ENCODE measurements around the gene MSI2. TPM values are rescaled to one million over a fixed set of nuclear protein-coding genes. Genes with fewer than 3 reads are reported as not detected.

Gene MSI2
- total RNA-seq, 3 donors from 2014 or later, result 13.4 to 89.1 (median 71.1) TPM

GRCh38 chr17:57485566-57485865 is 229.2 kb downstream of the MSI2 start:
- Histone ChIP-seq H3K27me3 (no peaks in the 10 kb centered on the region), H3K36me3 (no peaks in the 10 kb centered on the region), H3K4me1 (peaks cover 4 to 13% of the 10 kb centered on the region in 2 donors), H3K27ac (no peak overlapping the region), H3K4me3 (no peak overlapping the region), H3K9me3 (no peaks in the 10 kb centered on the region)
- no peak for DNase-seq (ENCODE audit: low spot score in 2 of 2)
- intact Hi-C loops (cut with DNase I; ENCODE audit: low total_unique reads), result no loop called here
- no peak for TF ChIP-seq POLR2AphosphoS5 (IDR thresholded peaks at IDR 0.05)
- TF ChIP-seq CTCF (IDR thresholded peaks at IDR 0.05), result no peak
- no peak for TF ChIP-seq POLR2A (IDR thresholded peaks at IDR 0.05)

- H3K4me3 ChIP-seq, result no peak overlapping the region
- H3K36me3 ChIP-seq, result no peaks in the 10 kb centered on the region
- no peak overlapping the region for H3K27ac ChIP-seq
- H3K9me3 ChIP-seq, result no peaks in the 10 kb centered on the region
- intact Hi-C loops (cut with DNase I; ENCODE audit: low total_unique reads), result no loop called here
- no peaks in the 10 kb centered on the region for H3K27me3 ChIP-seq
- no peak for DNase-seq (ENCODE audit: low spot score in 2 of 2)
- no peak for TF ChIP-seq POLR2AphosphoS5 (IDR thresholded peaks at IDR 0.05)
- peaks cover 4 to 7% of the 10 kb centered on the region in 2 donors for H3K4me1 ChIP-seq
These were observed 229.9 kb downstream of the MSI2 start for GRCh38 chr17:57485916-57486881.

GRCh38 chr17:57486882-57487301 is 230.6 kb downstream of the MSI2 start:
- Histone ChIP-seq H3K27ac (no peak overlapping the region), H3K36me3 (no peaks in the 10 kb centered on the region), H3K4me3 (no peak overlapping the region), H3K4me1 (peaks cover 4 to 7% of the 10 kb centered on the region in 2 donors), H3K9me3 (no peaks in the 10 kb centered on the region), H3K27me3 (no peaks in the 10 kb centered on the region)
- intact Hi-C loops (cut with DNase I; ENCODE audit: low total_unique reads), result no loop called here
- no peak for DNase-seq (ENCODE audit: low spot score in 2 of 2)
- TF ChIP-seq POLR2A (IDR thresholded peaks at IDR 0.05), result no peak
- TF ChIP-seq CTCF (IDR thresholded peaks at IDR 0.05), result no peak
- no peak for TF ChIP-seq POLR2AphosphoS5 (IDR thresholded peaks at IDR 0.05)

GRCh38 chr17:57487573-57487972 is 231.2 kb downstream of the MSI2 start:
- Histone ChIP-seq H3K4me1 (peaks cover 4 to 7% of the 10 kb centered on the region in 2 donors), H3K9me3 (no peaks in the 10 kb centered on the region), H3K36me3 (no peaks in the 10 kb centered on the region), H3K27me3 (no peaks in the 10 kb centered on the region), H3K27ac (no peak overlapping the region), H3K4me3 (no peak overlapping the region)
- intact Hi-C loops (cut with DNase I; ENCODE audit: low total_unique reads), result no loop called here
- no peak for TF ChIP-seq POLR2AphosphoS5 (IDR thresholded peaks at IDR 0.05)
- no peak for TF ChIP-seq CTCF (IDR thresholded peaks at IDR 0.05)
- no peak for TF ChIP-seq POLR2A (IDR thresholded peaks at IDR 0.05)
- no peak for DNase-seq (ENCODE audit: low spot score in 2 of 2)

GRCh38 chr17:57488856-57489255 is 232.5 kb downstream of the MSI2 start:
- intact Hi-C loops (cut with DNase I; ENCODE audit: low total_unique reads), result no loop called here
- TF ChIP-seq POLR2AphosphoS5 (IDR thresholded peaks at IDR 0.05) (no peak), CTCF (IDR thresholded peaks at IDR 0.05) (no peak), POLR2A (IDR thresholded peaks at IDR 0.05) (no peak)
- Histone ChIP-seq H3K9me3 (no peaks in the 10 kb centered on the region), H3K36me3 (no peaks in the 10 kb centered on the region), H3K27me3 (no peaks in the 10 kb centered on the region), H3K27ac (no peak overlapping the region), H3K4me1 (peaks cover 4 to 7% of the 10 kb centered on the region in 2 donors), H3K4me3 (no peak overlapping the region)
- DNase-seq (ENCODE audit: low spot score in 2 of 2), result no peak
